ENCODE results near the gene ZNF764.
A peak's percentile ranks its signal among the peaks of the same experiment; 100 is the strongest.
"Not testable (repeated sequence)": the region's sequence is repeated elsewhere in the genome, so short reads cannot be mapped to it uniquely, and the experiment has no call there.

The ZNF764 gene

GRCh38 chr16:30601966-30602365 lies 43.8 kb upstream of the ZNF764 start:
- no peak for DNase-seq (ENCODE audit: low read depth)
- no peak for TF ChIP-seq CTCF (IDR thresholded peaks at IDR 0.05; ENCODE audit: control insufficient read depth, extremely low read depth, insufficient read depth)
- no peak overlapping the region for H3K4me3 ChIP-seq (ENCODE audit: low read depth, low read length)

GRCh38 chr16:30600929-30601328 lies 42.8 kb upstream of the ZNF764 start:
- TF ChIP-seq CTCF (IDR thresholded peaks at IDR 0.05; ENCODE audit: control insufficient read depth, extremely low read depth, insufficient read depth): no peak
- no peak overlapping the region for H3K4me3 ChIP-seq (ENCODE audit: low read depth, low read length)
- no peak for DNase-seq (ENCODE audit: low read depth)

- TF ChIP-seq CTCF (IDR thresholded peaks at IDR 0.05; ENCODE audit: control insufficient read depth, extremely low read depth, insufficient read depth): no peak
- no peak for DNase-seq (ENCODE audit: low read depth)
- H3K4me3 ChIP-seq (ENCODE audit: low read depth, low read length): no peak overlapping the region
These were observed 42.0 kb upstream of the ZNF764 start for GRCh38 chr16:30600215-30600614.

GRCh38 chr16:30592871-30593270 lies 34.7 kb upstream of the ZNF764 start:
- TF ChIP-seq CTCF (IDR thresholded peaks at IDR 0.05; ENCODE audit: control insufficient read depth, extremely low read depth, insufficient read depth): no peak
- H3K4me3 ChIP-seq (ENCODE audit: low read depth, low read length): no peak overlapping the region
- DNase-seq (ENCODE audit: low read depth): no peak

GRCh38 chr16:30590869-30591268 lies 32.7 kb upstream of the ZNF764 start:
- not testable (repeated sequence) for H3K4me3 ChIP-seq (ENCODE audit: low read depth, low read length); DNase-seq (ENCODE audit: low read depth)

- DNase-seq (ENCODE audit: low read depth); H3K4me3 ChIP-seq (ENCODE audit: low read depth, low read length): not testable (repeated sequence)
These were observed 31.4 kb upstream of the ZNF764 start for GRCh38 chr16:30589582-30589981.

GRCh38 chr16:30588651-30589050 lies 30.5 kb upstream of the ZNF764 start:
- DNase-seq (ENCODE audit: low read depth): no peak
- no peak for TF ChIP-seq CTCF (IDR thresholded peaks at IDR 0.05; ENCODE audit: control insufficient read depth, extremely low read depth, insufficient read depth)
- no peak overlapping the region for H3K4me3 ChIP-seq (ENCODE audit: low read depth, low read length)

GRCh38 chr16:30585400-30586191 lies 27.4 kb upstream of the ZNF764 start, which contains the start of gene ZNF785:
TSS of gene ZNF785 (minus strand) at chr16:30585697. CDS start at chr16:30585611, 86 bp downstream.
- DNase-seq (ENCODE audit: low read depth): peak; percentile 93
- TF ChIP-seq CTCF (IDR thresholded peaks at IDR 0.05; ENCODE audit: control insufficient read depth, extremely low read depth, insufficient read depth): no peak
- H3K4me3 ChIP-seq (ENCODE audit: low read depth, low read length): peak within 1 kb of the TSS; percentile 66

All from LNCaP clone FGC (cell line).